Nephron (organoid): ENCODE measurements around the gene PCNX2.

Experiments
- H3K27ac Mint-ChIP-seq, 3 experiments: 2 replicates each; pipeline ENCODE4 v1.8.0; 2020; ENCODE audit warnings: mixed read lengths in 3 of 3, mild to moderate bottlenecking in 2 of 3, moderate library complexity in 1 of 3
- H3K27me3 Mint-ChIP-seq: 2 replicates; pipeline ENCODE4 v1.8.0; 2021; ENCODE audit warnings: low read depth, mild to moderate bottlenecking, moderate library complexity, mixed read lengths
- H3K36me3 Mint-ChIP-seq: 2 replicates; pipeline ENCODE4 v1.8.0; 2020; ENCODE audit warnings: low read depth, mixed read lengths
- H3K4me1 Mint-ChIP-seq: 2 replicates; pipeline ENCODE4 v1.8.0; 2020; ENCODE audit warnings: mixed read lengths
- H3K4me3 Mint-ChIP-seq, 3 experiments: 2 replicates each; pipeline ENCODE4 v1.8.0; 2020; ENCODE audit warnings: mild to moderate bottlenecking in 3 of 3, mixed read lengths in 3 of 3, moderate library complexity in 2 of 3
- H3K9me3 Mint-ChIP-seq: 2 replicates; pipeline ENCODE4 v1.8.0; 2020; ENCODE audit warnings: mixed read lengths
- TF ChIP-seq, protein P1 (sequence below), 3 experiments: fragments of 200-600 bp; sonication (generic); IDR thresholded peaks; one replicate each; pipeline ENCODE4 v1.5.0; 2021; ENCODE audit warnings: antibody characterized with exemption in 3 of 3; ENCODE audit not compliant: unreplicated experiment in 3 of 3

PCNX2 gene

GRCh38 chr1:232996143-232996542 is 299.4 kb downstream of the PCNX2 start:
- H3K4me3 Mint-ChIP-seq, result no peak overlapping the region
- H3K36me3 Mint-ChIP-seq, result peaks cover 82% of the 10 kb centered on the region
- TF ChIP-seq, protein P1, sequence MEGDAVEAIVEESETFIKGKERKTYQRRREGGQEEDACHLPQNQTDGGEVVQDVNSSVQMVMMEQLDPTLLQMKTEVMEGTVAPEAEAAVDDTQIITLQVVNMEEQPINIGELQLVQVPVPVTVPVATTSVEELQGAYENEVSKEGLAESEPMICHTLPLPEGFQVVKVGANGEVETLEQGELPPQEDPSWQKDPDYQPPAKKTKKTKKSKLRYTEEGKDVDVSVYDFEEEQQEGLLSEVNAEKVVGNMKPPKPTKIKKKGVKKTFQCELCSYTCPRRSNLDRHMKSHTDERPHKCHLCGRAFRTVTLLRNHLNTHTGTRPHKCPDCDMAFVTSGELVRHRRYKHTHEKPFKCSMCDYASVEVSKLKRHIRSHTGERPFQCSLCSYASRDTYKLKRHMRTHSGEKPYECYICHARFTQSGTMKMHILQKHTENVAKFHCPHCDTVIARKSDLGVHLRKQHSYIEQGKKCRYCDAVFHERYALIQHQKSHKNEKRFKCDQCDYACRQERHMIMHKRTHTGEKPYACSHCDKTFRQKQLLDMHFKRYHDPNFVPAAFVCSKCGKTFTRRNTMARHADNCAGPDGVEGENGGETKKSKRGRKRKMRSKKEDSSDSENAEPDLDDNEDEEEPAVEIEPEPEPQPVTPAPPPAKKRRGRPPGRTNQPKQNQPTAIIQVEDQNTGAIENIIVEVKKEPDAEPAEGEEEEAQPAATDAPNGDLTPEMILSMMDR (IDR thresholded peaks at IDR 0.05; ENCODE audit: unreplicated experiment in 3 of 3), result no peak
- H3K27me3 Mint-ChIP-seq, result peaks cover 5% of the 10 kb centered on the region
- peaks cover 23% of the 10 kb centered on the region for H3K9me3 Mint-ChIP-seq
- peaks cover 14% of the 10 kb centered on the region for H3K4me1 Mint-ChIP-seq
- H3K27ac Mint-ChIP-seq, result no peak overlapping the region

GRCh38 chr1:232995189-232995588 is 300.3 kb downstream of the PCNX2 start:
- TF ChIP-seq, protein P1 (IDR thresholded peaks at IDR 0.05; ENCODE audit: unreplicated experiment in 3 of 3), result no peak
- Mint-ChIP-seq H3K4me3 (no peak overlapping the region), H3K36me3 (peaks cover 75% of the 10 kb centered on the region), H3K27ac (no peak overlapping the region), H3K9me3 (peaks cover 23% of the 10 kb centered on the region), H3K27me3 (peaks cover 5% of the 10 kb centered on the region), H3K4me1 (peaks cover 14% of the 10 kb centered on the region)

DNA sequence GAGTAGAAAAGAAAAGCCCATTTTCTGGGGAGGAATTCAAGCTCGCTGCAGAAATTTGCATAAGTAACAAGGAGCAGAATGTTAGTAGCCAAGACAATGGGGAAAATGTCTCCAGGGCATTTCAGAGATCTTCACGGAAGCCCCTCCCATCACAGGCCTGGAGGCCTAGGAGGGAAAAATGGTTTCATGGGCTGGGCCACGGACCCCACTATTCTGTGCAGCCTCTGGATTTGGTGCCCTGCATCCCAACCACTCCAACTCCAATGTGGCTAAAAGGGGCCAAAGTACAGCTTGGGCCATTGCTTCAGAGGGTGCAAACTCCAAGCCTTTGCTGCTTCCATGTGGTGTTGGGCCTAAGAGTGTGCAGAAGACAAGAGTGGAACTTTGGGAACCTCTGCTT is 302.0 kb downstream of the PCNX2 start:
- Mint-ChIP-seq H3K4me1 (peaks cover 17% of the 10 kb centered on the region), H3K36me3 (peaks cover 62% of the 10 kb centered on the region), H3K9me3 (peaks cover 23% of the 10 kb centered on the region), H3K27me3 (peaks cover 10% of the 10 kb centered on the region), H3K4me3 (no peak overlapping the region), H3K27ac (no peak overlapping the region)
- TF ChIP-seq, protein P1 (IDR thresholded peaks at IDR 0.05; ENCODE audit: unreplicated experiment in 3 of 3), result no peak

- H3K4me1 Mint-ChIP-seq, result peaks cover 21% of the 10 kb centered on the region
- no peak overlapping the region for H3K4me3 Mint-ChIP-seq
- TF ChIP-seq, protein P1 (IDR thresholded peaks at IDR 0.05; ENCODE audit: unreplicated experiment in 3 of 3), result no peak
- no peak overlapping the region for H3K27ac Mint-ChIP-seq
- peaks cover 10% of the 10 kb centered on the region for H3K27me3 Mint-ChIP-seq
- peaks cover 21% of the 10 kb centered on the region for H3K9me3 Mint-ChIP-seq
- H3K36me3 Mint-ChIP-seq, result peaks cover 50% of the 10 kb centered on the region
These were observed 303.3 kb downstream of the PCNX2 start for GRCh38 chr1:232992227-232992626.

DNA sequence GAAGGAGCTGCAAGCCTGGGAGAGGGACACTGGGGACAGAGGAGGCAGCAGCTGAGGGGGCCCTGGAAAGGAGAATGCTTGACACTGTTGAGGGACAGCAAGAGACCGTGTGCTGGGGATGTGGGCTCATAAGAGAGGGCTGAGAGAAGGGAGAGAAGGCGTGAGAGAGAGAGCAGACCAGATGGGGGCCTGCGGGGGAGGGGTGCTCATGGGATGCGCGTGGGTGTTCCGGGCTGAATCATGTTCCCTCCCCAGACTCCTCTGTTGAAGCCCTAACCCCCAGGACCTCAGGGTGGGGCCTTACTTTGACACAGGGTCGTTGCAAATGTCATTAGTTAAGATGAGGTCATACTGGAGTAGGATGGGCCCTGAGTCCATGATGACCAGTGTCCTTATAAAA is 304.3 kb downstream of the PCNX2 start:
- TF ChIP-seq, protein P1 (IDR thresholded peaks at IDR 0.05; ENCODE audit: unreplicated experiment in 3 of 3), result no peak
- no peak overlapping the region for H3K4me3 Mint-ChIP-seq
- H3K9me3 Mint-ChIP-seq, result peaks cover 21% of the 10 kb centered on the region
- peaks cover 43% of the 10 kb centered on the region for H3K36me3 Mint-ChIP-seq
- peaks cover 16% of the 10 kb centered on the region for H3K4me1 Mint-ChIP-seq
- peaks cover 10% of the 10 kb centered on the region for H3K27me3 Mint-ChIP-seq
- H3K27ac Mint-ChIP-seq, result no peak overlapping the region
